ENCODE results near the gene PLXNB2. TPM values are rescaled to one million over a fixed set of nuclear protein-coding genes. Genes with fewer than 3 reads are reported as not detected.

Gene PLXNB2
- total RNA-seq, 1 donor from 2014 or later, result 180 TPM

- Histone ChIP-seq H3K4me3 (no peak overlapping the region), H3K27ac (peak overlapping the region; percentile 85)
- intact Hi-C loops (cut with DNase I), result no loop called here
These were observed 60.9 kb downstream of the PLXNB2 start for GRCh38 chr22:50246242-50247175.

GRCh38 chr22:50245214-50246072 lies 62.0 kb downstream of the PLXNB2 start:
- intact Hi-C loops (cut with DNase I), result no loop called here
- Histone ChIP-seq H3K27me3 (no peaks in the 10 kb centered on the region), H3K4me3 (peak overlapping the region; percentile 62 to 76), H3K9me3 (no peaks in the 10 kb centered on the region), H3K27ac (peak overlapping the region; percentile 85), H3K4me1 (peaks cover 82% of the 10 kb centered on the region), H3K36me3 (peaks cover 0 to 10% of the 10 kb centered on the region in 2 donors)
- TF ChIP-seq POLR2A (IDR thresholded peaks at IDR 0.05) (no peak), CTCF (IDR thresholded peaks at IDR 0.05) (peak in 1 of 3 experiments; percentile 7)
- DNase-seq (ENCODE audit: extremely low spot score in 2 of 2), result no peak

More at GRCh38 chr22:50246242-50247175, 60.9 kb downstream of the PLXNB2 start:
- Histone ChIP-seq H3K36me3 (peaks cover 0 to 10% of the 10 kb centered on the region in 2 donors), H3K27me3 (no peaks in the 10 kb centered on the region), H3K9me3 (no peaks in the 10 kb centered on the region), H3K4me1 (peaks cover 81% of the 10 kb centered on the region)
- no peak for TF ChIP-seq POLR2AphosphoS5 (IDR thresholded peaks at IDR 0.05; ENCODE audit: insufficient read depth in 1 of 2, low read depth in 1 of 2)
- no peak for TF ChIP-seq CTCF (IDR thresholded peaks at IDR 0.05)
- TF ChIP-seq POLR2A (IDR thresholded peaks at IDR 0.05), result no peak
- DNase-seq (ENCODE audit: extremely low spot score in 2 of 2), result no peak

GRCh38 chr22:50244420-50245213 lies 62.8 kb downstream of the PLXNB2 start, which contains the start of gene TUBGCP6:
Gene TUBGCP6 (minus strand): TSS chr22:50245023. CDS start chr22:50244459, 564 bp downstream.
- TF ChIP-seq POLR2AphosphoS5 (IDR thresholded peaks at IDR 0.05; ENCODE audit: insufficient read depth in 1 of 2, low read depth in 1 of 2) (peak; percentile 94 to 95), CTCF (IDR thresholded peaks at IDR 0.05) (peak in 1 of 3 experiments; percentile 35), POLR2A (IDR thresholded peaks at IDR 0.05) (peak in 1 of 2 donors; percentile 48)
- DNase-seq (ENCODE audit: extremely low spot score in 2 of 2), result peak in 1 of 2 donors; percentile 93
- H3K4me3 ChIP-seq, result peak within 1 kb of the TSS; percentile 62 to 76
- peaks cover 0 to 10% of the 10 kb centered on the region in 2 donors for H3K36me3 ChIP-seq
- intact Hi-C loops (cut with DNase I), result no loop called here
- peak within 1 kb of the TSS; percentile 85 for H3K27ac ChIP-seq
- no peaks in the 10 kb centered on the region for H3K9me3 ChIP-seq
- H3K27me3 ChIP-seq, result no peaks in the 10 kb centered on the region
- peaks cover 75% of the 10 kb centered on the region for H3K4me1 ChIP-seq

- H3K4me3 ChIP-seq, result peak overlapping the region; percentile 62 to 76
- H3K9me3 ChIP-seq, result no peaks in the 10 kb centered on the region
- H3K27me3 ChIP-seq, result no peaks in the 10 kb centered on the region
- H3K4me1 ChIP-seq, result peaks cover 68% of the 10 kb centered on the region
- TF ChIP-seq POLR2AphosphoS5 (IDR thresholded peaks at IDR 0.05; ENCODE audit: insufficient read depth in 1 of 2, low read depth in 1 of 2) (no peak), POLR2A (IDR thresholded peaks at IDR 0.05) (no peak), CTCF (IDR thresholded peaks at IDR 0.05) (no peak)
- peaks cover 0 to 10% of the 10 kb centered on the region in 2 donors for H3K36me3 ChIP-seq
- peak overlapping the region; percentile 85 for H3K27ac ChIP-seq
- DNase-seq (ENCODE audit: extremely low spot score in 2 of 2), result no peak
- intact Hi-C loops (cut with DNase I), result no loop called here
These were observed 63.6 kb downstream of the PLXNB2 start for GRCh38 chr22:50243685-50244419.

Data from vagina (tissue), 2 donors.